Sciatic nerve (tissue), 2 donors: ENCODE data around the gene RABGGTA. TPM values are rescaled to one million over a fixed set of nuclear protein-coding genes. Genes with fewer than 3 reads are reported as not detected.

Source experiments
- ATAC-seq: fragments of 200-7000 bp; cut with Tn5 transposase; one replicate; pipeline ENCODE4 v1.9.1; 2020; ENCODE audit warnings: mild to moderate bottlenecking, moderate library complexity
- DNase-seq: peaks from one replicate; pipeline ENCODE4 v3.0.0-alpha.2; 2020; ENCODE audit warnings: low spot score
- intact Hi-C: fragments of 100-400 bp; cut with DNase I; formaldehyde crosslinking; loops from one replicate; pipeline ENCODE4 v1.14.2; 2022
- total RNA-seq: library from RNA; stranded (reverse); fragmentation: NEBNext Ultra II Directional; extraction: Animal tissue kit (Norgen Biotek cat#: 25700); gene quantifications from one replicate; pipeline ENCODE4 v1.2.1, GENCODE V29; 2021
- donor health status: DM: no; HTN: no; CAD: no.
- donor health status: DM: no; HTN: no; CAD: no.

The RABGGTA gene
- total RNA-seq, 1 donor from 2014 or later, result 31.9 TPM

DNA sequence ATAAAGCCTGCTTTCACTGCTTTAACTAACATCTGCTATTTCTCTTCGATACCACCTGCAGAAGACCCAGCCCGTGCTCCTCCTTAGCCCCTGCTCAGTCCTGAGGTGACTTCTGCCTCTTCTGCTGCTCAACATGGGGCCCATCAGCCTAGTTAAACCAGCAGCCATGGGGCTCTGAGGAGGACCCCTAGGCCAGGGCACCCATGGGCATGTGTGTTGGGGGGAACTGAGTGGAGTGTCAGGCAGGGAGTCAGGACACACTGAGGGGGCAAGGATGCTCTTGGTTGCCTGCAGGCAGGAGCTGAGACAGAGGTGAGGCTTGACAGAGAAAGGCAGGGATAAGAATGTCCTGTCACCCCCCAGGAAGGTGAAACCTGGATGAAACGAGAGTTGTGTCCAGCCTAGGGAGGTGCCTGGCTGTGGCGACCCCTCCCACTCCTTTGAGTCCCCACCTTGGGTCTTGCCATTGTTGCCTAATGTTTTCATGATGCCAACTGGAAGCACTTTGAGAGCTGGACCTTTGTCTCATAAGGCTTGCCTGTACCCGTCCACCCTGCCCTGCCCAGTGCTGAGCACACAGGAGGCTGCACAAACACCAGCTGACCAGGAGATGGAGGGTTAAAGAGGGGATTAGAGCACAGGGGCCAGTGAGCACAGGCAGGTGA lies 12.5 kb upstream of the RABGGTA start:
- DNase-seq (no peak), ATAC-seq (no peak)
- intact Hi-C loops, result no loop called here

DNA sequence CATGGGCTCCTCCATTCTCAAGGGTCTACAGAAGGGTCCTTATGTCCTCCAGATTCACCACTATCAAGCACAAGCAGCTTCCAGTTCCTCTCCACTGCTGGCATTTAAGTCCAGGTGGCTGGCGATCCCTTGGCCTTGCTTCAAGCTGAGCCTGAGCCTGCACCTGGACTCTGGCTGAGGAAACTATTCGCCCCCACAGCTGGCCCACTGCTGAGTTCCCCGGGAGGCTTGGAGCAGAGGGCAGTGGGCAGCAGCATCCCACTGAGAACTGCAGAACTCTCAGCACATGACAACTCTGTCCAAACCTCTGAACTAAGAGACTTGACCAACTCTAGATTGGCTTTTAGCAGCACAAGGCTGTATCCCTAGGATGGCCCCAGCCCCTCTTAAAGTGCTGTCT lies 11.3 kb upstream of the RABGGTA start:
- intact Hi-C loops, result no loop called here
- no peak for DNase-seq
- ATAC-seq, result no peak

DNA sequence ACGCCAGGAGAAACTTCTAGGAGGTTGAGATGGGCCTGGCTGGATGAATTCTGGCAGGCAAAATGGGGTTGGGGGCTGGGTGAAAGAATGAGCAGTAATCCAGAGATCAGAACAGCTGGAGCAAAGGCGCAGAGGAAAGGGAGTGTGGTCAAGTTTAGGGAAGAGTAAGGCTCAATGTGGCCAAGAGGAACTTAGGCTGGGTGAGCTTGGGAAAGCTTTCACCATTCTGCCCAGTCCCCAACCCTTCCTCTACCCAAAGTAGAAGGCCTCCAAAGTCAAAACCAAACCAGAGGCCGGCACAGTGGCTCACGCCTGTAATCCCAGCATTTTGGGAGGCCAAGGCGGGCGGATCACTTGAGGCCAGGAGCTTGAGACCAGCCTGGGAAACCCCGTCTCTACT lies 10.2 kb upstream of the RABGGTA start:
- DNase-seq (no peak), ATAC-seq (no peak)
- intact Hi-C loops, result no loop called here

DNA sequence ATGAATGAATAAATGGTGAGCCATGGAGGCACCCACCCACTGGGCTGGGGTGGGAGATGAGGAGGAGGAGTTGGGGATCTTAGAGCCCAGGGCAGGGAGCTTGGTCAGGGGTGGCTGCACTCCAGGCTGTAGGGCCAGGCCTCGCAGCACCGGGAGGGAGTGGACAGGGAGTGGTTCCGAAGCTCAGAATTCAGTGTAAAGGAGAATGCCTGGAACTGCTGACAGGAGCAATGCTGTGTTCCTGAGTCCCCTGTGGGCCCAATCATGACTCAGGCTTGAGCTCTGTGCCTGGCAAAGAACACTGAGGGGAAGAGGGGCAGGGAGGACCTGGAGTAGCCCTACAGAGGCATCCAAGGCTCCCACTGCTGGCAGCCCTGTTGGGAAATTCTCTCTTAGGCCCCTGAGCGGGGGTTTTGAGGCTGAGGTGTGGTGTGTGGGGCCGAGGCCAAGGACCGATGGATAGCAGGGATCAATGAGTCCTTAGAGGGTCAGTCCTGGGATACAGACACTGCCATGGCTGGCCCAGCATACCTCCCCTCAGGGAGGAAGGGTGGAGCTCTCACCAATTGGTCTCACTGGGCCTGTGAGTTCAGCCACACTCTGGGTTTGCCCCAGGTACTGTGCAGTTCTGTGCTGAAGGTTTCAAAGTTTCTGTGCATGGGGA lies 9.5 kb upstream of the RABGGTA start:
- ATAC-seq (peak; percentile 77), DNase-seq (no peak)
- intact Hi-C loops, result no loop called here

DNA sequence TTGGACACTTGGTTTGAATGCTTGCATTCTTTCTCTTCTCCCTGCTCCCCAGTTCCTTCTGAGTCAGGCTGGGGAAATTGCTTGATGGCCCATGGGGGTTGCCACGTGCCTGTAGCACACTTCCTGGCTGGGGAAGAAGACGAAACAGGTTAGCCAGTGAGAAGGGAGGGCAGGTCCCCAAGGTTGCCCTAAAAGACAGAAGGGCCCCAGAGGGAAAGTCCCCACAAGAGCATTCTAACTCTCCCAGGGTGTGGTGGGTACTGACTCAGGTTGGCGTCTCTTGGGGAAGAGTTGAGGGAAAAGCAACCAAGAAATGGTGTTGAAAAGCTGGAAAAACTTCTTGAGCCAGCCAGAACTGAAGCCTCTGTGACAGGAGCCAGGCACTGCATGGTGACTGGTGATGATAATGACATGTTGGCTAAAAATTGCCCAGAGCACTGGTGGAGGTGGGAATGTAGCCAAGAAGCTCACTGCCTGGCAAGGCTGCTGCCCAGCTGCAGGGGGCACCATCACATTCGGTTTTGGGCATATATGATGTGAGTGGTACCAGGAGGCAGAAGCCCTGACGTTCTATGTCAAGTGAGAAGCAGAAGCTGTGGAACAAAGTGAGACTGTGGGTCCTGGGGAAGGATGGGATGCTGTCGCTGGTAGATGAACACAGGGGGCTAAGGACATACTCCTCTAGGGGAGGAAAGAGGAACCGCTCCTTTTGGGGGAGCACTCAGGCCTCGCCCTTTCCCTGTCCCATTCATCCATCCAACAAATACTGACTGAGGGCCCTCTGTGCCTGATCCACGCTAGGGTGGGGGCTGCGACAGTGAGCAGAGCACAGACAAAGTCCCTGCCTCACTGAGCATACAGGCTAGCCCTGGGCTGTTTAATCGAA lies 8.1 kb upstream of the RABGGTA start:
- intact Hi-C loops, result no loop called here
- no peak for ATAC-seq
- DNase-seq, result no peak

DNA sequence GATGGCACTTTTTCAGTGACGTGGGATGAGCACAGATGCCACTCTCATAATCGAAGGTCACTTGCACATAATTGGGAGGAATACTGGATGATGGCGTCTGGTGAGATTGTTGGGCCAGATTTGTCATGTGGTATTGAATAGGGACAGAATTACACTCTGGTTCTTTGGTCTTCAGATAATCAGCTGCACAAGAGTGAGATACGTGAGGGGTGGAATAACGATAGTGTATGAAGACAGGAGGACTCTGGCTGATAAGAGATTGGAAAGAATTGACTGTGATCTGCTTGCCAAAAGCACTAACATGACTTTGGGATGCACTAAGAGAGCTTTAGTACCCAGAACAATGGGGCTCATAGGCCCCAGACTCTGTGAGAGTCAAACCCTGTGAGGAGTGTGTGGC lies 7.0 kb upstream of the RABGGTA start:
- DNase-seq (no peak), ATAC-seq (no peak)
- intact Hi-C loops, result no loop called here

DNA sequence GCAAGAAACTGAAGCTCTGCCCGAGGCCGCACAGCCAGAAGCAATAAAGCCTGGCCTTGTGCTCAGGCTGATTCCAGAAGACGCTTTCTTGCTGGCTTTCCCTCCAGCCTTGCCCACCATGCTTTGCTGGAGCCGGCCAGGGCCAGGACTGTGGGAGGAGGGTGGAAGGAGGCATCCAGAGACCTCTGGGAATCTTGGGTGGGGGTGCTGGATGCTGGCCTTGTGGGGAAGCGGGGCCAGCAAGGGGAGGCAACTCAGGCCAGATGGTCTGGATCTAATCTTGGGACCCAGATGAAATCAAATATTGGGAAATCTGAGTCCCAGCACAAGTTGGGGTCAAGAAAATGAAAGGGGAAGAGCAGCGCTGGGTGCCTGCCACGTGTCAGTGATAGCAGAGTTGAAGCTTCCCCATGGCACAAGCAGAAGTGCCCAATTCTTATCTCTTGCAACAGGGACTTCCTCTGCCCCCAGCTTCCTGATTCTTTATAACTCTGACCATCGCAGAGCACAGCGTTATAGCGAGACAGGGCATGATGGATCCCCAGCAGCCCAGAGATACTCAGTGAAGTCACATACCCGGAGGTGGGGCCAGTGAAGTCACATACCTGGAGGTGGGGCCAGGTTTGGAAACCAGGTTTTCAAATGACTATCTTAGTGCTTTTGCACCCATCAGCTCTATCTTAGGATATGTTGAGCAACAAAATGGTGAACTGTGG lies 6.4 kb upstream of the RABGGTA start:
- ATAC-seq (peak; percentile 31), DNase-seq (no peak)
- intact Hi-C loops, result no loop called here

DNA sequence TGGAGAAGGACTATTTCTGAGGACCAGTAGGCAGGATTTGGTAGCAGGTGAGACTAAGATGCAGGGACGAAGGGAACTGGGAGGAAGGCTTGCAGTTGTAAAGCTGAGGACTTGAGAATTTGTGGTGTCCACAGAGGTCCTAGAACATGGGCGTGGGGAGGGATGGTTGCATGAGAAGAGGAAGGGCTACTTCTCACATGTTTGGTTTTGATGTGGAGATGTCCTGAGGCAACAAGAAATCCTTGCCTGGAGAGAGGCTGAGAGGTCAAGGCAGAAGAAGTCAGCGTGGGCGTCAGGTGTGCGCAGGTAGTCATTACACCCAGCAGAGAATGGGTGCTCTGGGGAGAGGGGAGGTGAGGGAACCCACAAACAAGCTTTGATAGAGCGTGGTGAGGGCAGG lies 5.7 kb upstream of the RABGGTA start:
- ATAC-seq (no peak), DNase-seq (no peak)
- intact Hi-C loops, result no loop called here

DNA sequence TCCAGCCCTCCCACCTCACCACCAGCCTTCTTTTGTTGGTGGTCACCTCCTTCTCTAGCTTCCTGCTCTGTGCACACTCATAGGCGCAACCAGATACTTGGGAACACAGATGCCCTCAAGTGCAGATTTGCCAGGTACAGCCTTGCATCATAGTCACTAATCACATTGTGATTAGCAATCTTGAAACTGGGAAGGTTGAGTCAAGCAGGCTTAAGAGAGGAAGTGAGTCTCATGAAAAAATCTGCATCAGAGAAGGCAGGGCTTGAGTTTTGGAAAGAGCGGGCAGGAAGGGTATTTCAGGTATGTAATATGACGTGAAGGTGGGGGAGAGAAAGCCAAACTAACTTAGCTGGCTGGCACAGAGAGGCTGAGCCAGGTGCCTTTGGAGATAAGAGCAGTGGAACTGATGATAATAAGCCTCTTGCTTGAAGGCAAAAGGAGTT lies 2.7 kb upstream of the RABGGTA start:
- intact Hi-C loops, result no loop called here
- DNase-seq, result no peak
- ATAC-seq, result no peak

DNA sequence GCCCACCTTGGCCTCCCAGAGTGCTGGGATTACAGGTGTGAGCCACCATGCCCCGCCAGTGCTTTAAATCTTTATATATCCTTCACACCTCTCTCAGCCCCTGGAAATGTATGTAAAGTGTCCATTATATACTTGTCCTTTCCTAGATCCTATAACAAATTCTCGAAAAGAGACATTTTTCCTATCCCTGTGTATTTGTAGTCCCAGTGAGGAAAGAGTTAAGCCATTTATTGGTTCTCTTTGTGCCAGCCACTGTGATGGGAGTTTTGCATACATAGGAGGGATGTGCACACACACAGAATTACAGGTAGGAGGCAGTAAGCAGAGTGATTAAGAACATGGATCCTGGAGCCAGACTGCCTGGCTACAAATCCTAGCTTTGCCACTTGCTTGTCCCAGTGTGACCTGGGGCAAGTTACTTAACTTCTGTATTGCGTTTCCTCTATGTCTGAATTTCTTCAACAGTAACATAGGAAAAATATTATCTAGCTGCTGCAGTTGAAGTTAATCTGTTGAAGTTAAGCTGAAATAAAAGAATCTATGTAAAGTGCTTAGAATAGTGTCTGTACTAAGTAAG lies 2.1 kb upstream of the RABGGTA start:
- ATAC-seq (no peak), DNase-seq (no peak)
- intact Hi-C loops, result no loop called here

DNA sequence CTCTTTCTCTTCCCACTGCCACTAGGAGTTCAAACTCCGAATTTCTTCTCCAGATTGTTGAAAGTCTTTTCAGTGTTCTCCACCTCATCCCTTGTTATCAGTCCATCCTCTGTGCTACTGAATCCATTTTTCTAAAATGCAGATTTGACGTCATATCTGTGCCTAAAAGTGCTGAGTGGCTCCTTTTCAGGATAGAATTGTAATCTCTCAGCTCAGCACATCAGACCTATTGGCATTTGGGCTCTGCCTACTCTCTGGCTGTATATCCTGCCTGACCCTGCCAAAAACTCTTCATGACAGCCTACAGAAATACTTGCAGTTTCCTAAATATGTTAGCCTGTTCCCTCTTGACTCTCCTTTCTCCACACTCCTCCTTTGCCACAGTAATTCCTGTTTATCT lies 1.1 kb upstream of the RABGGTA start:
- ATAC-seq, result no peak
- no peak for DNase-seq
- intact Hi-C loops, result no loop called here

DNA sequence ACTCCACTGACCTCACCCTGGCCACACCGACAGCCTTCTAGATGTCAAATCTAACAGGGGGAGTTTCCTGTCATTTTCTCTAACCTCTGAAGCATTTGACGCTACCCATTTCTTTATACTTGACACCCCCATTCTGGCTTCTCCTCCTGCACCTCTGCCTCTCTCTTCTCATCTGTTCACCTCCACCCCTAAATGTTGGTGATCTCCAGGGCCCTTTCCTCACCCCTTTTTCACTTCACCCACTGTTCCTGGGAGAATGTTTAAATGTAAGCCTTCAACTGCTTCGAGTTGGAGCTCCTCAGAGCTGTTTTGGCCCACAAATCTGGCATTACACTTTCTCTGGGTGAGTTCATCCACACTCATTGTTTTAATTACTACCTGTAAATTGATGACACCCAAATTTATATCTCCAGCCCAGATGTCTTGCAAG lies 452 bp upstream of the RABGGTA start:
- ATAC-seq (no peak), DNase-seq (no peak)
- intact Hi-C loops, result no loop called here

DNA sequence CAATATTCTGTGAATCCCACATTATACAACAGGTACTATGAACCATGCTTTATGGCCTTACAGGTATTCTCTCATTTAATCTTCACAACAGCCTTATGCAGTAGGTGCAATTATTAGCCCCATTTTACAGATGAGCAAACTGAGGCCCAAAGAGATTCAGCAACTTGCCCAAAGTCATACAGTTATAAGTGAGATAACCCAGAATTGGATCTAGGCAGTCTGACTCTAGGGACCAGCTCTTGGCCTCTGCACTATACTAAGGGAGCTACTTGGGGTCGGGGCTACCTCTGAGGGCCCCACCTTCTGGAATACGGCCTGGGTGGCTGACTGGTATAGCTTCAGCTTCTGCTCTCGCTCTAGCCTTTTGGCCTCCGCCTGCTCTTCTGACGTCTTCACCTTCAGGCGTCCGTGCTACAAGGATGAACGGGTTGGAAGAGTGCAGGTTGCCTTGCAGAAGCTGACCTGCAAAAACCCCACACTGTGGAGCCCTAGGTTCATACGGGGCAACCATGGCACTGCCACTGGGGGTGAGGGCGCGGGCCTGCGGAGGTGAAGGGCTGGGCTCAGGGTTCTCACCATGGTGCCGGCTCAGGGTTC lies 762 bp downstream of the RABGGTA start:
- DNase-seq (no peak), ATAC-seq (peak; percentile 3)
- intact Hi-C loops, result no loop called here

DNA sequence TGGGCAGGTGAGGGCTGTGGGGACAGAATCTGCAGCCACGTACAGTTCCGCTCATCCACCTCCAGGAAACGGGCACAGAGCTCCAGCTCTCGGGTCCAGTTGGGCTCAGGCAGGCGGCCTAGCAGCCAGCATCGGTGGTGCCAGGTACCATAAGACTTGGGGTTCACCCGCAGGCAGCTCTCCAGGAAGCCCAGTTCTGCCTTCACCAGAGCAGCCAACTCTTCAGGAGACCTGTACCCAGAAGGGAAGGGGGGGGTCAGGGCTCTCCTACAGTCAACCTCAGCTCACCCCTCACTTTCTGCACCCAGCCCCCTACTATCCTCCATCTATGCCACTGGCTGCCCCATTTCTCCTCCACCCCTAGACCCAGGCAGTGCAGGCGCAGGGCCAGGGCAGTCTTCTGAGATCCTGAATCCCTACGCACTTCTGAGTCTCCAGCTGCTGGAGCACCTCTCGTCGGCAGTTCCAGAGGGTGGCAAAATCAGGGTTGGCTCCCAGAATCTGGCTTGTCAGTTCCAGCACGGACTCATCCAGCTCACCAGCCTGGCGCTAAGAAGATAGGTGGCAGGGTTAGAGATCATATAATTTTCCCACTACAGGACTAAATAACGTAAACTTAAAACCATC lies 1.4 kb downstream of the RABGGTA start:
- DNase-seq (no peak), ATAC-seq (no peak)
- intact Hi-C loops, result no loop called here

DNA sequence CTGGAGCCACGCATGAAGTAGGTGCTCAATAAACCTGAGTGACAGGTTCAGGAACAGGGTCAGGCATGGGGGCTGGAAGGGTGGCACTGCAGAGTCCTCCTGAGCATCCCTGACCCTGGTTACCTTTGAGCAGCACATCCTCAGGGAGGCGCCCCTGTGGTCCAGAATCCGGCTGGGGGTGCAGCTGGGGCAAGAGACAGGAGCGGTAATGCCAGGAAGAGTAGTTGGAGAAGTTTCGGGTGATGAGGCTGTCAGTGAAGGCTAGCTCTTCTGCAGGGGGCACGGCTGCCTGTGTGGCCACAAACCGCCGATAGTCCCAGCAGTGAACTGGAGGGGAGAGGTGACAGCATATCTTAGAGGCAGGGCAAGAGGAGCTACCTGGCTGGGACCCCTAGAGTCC lies 2.0 kb downstream of the RABGGTA start:
- intact Hi-C loops, result no loop called here
- ATAC-seq, result no peak
- no peak for DNase-seq

DNA sequence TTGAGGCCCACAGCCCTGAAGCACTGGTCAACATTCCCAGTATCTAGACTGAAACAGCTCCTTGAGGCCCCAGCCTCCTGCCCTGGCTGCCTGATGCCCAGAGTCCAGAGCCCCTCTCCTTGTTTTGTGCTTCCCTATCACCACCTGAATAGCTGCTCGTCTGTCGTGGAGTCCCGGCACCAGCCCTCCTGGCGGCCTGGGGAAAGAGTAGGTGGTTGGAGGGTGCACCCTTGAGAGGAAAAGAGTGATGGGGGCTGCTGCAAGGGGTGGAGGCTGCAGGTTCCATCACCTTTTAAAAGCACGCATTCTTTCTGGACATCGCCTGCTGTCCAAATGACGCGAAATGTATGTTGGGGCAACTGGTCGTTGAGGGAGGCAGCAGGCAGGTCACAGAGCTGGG lies 3.2 kb downstream of the RABGGTA start:
- intact Hi-C loops, result no loop called here
- no peak for ATAC-seq
- DNase-seq, result no peak

DNA sequence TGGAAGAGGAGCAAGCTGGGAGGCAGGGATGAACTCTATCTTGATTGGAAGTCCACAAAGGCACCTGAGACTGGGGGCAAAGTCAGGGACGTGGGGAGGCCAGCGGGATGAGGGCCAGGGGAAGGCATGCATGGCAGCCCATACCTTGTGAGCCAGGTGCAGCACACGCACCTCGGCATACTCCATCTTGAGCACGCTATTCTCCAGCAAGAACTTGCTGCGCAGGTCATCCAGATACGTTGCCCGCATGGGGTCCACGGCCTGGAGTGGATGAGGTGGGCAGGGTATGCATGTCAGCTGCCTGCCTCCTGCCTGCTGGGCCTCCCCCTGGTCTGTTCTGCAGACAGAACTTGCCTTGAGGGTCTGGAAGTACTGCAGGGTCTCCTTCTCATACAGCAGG lies 3.9 kb downstream of the RABGGTA start:
- DNase-seq (no peak), ATAC-seq (no peak)
- intact Hi-C loops, result no loop called here
